ENCODE data around the gene PFKM.

The PFKM gene

DNA sequence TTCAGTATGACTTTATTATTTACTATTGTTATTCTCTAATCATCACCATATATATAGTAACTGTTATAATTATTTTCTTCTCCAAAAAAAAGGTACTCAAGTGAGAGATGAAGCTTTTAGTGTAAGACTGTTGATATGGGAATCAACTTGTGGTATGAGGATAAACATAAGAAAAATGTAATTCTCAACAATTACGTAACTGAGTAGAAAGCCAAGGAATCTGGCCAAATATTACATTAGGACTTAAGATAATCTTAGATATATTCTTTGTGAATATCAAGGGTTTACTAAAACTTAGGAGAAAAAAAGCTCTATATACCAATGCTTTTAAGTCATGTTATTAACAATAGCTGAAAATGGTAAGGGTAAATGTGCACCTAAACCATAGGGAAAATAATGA is 26.6 kb upstream of the PFKM start:
- TF ChIP-seq, protein P1, sequence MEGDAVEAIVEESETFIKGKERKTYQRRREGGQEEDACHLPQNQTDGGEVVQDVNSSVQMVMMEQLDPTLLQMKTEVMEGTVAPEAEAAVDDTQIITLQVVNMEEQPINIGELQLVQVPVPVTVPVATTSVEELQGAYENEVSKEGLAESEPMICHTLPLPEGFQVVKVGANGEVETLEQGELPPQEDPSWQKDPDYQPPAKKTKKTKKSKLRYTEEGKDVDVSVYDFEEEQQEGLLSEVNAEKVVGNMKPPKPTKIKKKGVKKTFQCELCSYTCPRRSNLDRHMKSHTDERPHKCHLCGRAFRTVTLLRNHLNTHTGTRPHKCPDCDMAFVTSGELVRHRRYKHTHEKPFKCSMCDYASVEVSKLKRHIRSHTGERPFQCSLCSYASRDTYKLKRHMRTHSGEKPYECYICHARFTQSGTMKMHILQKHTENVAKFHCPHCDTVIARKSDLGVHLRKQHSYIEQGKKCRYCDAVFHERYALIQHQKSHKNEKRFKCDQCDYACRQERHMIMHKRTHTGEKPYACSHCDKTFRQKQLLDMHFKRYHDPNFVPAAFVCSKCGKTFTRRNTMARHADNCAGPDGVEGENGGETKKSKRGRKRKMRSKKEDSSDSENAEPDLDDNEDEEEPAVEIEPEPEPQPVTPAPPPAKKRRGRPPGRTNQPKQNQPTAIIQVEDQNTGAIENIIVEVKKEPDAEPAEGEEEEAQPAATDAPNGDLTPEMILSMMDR (IDR thresholded peaks at IDR 0.05; ENCODE audit: borderline replicate concordance, extremely low read depth, low read length, poor library complexity, severe bottlenecking): no peak
- no peak for TF ChIP-seq EZH2 (IDR thresholded peaks at IDR 0.05; ENCODE audit: borderline replicate concordance, low read depth, low read length, severe bottlenecking)
- Histone ChIP-seq H4K20me1 (ENCODE audit: insufficient read depth, low read length) (no peaks in the 10 kb centered on the region), H3K4me1 (ENCODE audit: insufficient read depth, low read length) (no peaks in the 10 kb centered on the region), H3K36me3 (ENCODE audit: insufficient read depth, low read length) (peaks cover 75% of the 10 kb centered on the region), H3K9me3 (ENCODE audit: insufficient read depth, low read length, severe bottlenecking) (no peaks in the 10 kb centered on the region), H2AFZ (ENCODE audit: low read depth, low read length) (no peak overlapping the region), H3K9ac (ENCODE audit: low read depth, low read length) (no peak overlapping the region), H3K79me2 (ENCODE audit: insufficient read depth, low read length) (peaks cover 21% of the 10 kb centered on the region), H3K4me3 (ENCODE audit: low read depth in 1 of 2, low read length in 2 of 2) (no peak overlapping the region), H3K4me2 (ENCODE audit: insufficient read depth, low read length) (no peak overlapping the region), H3K27me3 (ENCODE audit: insufficient read depth, low read length, poor library complexity) (no peaks in the 10 kb centered on the region), H3K27ac (ENCODE audit: low read length) (no peak overlapping the region)
- DNase-seq (no peak), ATAC-seq (ENCODE audit: insufficient read depth, low read depth) (no peak)

DNA sequence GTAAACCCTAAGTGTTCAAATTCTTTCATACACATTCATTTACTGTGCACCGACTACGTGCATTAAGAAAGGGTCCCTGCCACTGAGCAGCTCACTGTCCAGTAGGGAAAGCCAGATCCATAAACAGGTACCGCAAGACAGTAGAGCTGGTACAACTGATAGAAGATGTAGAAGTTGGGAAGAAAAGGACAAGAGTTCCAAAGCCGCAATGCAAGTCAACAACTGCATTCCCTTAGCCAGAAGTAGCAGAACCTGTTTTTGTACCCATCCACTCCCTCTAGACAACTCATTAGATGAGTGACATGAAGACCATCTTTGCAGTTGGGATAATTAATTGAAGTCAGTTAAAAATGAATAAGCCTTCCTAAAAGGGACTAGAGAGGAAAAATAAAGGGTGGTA is 14.6 kb upstream of the PFKM start:
- peaks cover 38% of the 10 kb centered on the region for H3K4me1 ChIP-seq (ENCODE audit: insufficient read depth, low read length)
- no peak overlapping the region for H2AFZ ChIP-seq (ENCODE audit: low read depth, low read length)
- H3K27me3 ChIP-seq (ENCODE audit: insufficient read depth, low read length, poor library complexity): no peaks in the 10 kb centered on the region
- TF ChIP-seq EZH2 (IDR thresholded peaks at IDR 0.05; ENCODE audit: borderline replicate concordance, low read depth, low read length, severe bottlenecking): no peak
- TF ChIP-seq, protein P1 (IDR thresholded peaks at IDR 0.05; ENCODE audit: borderline replicate concordance, extremely low read depth, low read length, poor library complexity, severe bottlenecking): no peak
- peaks cover 3% of the 10 kb centered on the region; the same call in 1 of the 2 replicates for H4K20me1 ChIP-seq (ENCODE audit: insufficient read depth, low read length)
- H3K79me2 ChIP-seq (ENCODE audit: insufficient read depth, low read length): peaks cover 69% of the 10 kb centered on the region
- no peaks in the 10 kb centered on the region for H3K9me3 ChIP-seq (ENCODE audit: insufficient read depth, low read length, severe bottlenecking)
- peak overlapping the region; percentile 94 for H3K27ac ChIP-seq (ENCODE audit: low read length)
- ATAC-seq (ENCODE audit: insufficient read depth, low read depth) (no peak), DNase-seq (no peak)
- peak overlapping the region; percentile 84 for H3K9ac ChIP-seq (ENCODE audit: low read depth, low read length)
- peaks cover 3% of the 10 kb centered on the region; the same call in 1 of the 2 replicates for H3K36me3 ChIP-seq (ENCODE audit: insufficient read depth, low read length)
- peak overlapping the region; percentile 78 to 90 for H3K4me3 ChIP-seq (ENCODE audit: low read depth in 1 of 2, low read length in 2 of 2)
- H3K4me2 ChIP-seq (ENCODE audit: insufficient read depth, low read length): peak overlapping the region; percentile 86

DNA sequence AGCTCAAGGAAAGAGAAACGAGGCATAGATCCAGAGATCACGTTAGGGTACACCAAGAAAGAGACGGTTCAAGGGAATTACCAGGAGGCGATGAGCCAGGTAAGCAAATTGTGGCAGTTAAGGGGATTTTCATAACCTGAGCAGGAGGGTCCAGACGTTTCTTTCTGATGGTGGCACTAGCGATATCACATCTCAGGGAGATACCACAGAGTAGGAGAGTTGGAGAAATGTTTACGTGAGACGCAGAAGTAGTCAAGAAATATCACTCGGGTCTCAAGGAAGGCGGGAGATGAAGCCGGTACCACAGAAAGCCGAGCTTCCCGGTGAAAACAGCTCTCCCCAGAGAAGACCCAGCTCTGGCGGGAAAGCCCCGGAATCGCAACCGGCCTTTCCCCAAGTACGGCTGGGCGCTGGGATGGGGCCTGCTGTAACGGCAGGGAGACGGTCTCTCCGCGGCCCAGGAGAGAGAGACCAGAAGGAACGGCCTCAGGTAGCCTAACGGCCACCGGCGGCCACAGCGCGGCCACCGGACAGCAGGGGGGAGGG is 13.8 kb upstream of the PFKM start:
- Histone ChIP-seq H3K79me2 (ENCODE audit: insufficient read depth, low read length) (peaks cover 61% of the 10 kb centered on the region), H3K4me1 (ENCODE audit: insufficient read depth, low read length) (peaks cover 38% of the 10 kb centered on the region), H2AFZ (ENCODE audit: low read depth, low read length) (peak overlapping the region; percentile 96), H3K4me3 (ENCODE audit: low read depth in 1 of 2, low read length in 2 of 2) (peak overlapping the region; percentile 78 to 90), H3K27ac (ENCODE audit: low read length) (peak overlapping the region; percentile 94), H3K27me3 (ENCODE audit: insufficient read depth, low read length, poor library complexity) (no peaks in the 10 kb centered on the region), H4K20me1 (ENCODE audit: insufficient read depth, low read length) (0 out of 2 replicates have a peak, but pooled peaks cover 3% of the 10 kb centered on the region), H3K36me3 (ENCODE audit: insufficient read depth, low read length) (no peaks in the 10 kb centered on the region; the same call in 1 of the 2 replicates), H3K4me2 (ENCODE audit: insufficient read depth, low read length) (peak overlapping the region; percentile 86), H3K9ac (ENCODE audit: low read depth, low read length) (peak overlapping the region; percentile 84), H3K9me3 (ENCODE audit: insufficient read depth, low read length, severe bottlenecking) (no peaks in the 10 kb centered on the region)
- DNase-seq (peak; percentile 44), ATAC-seq (ENCODE audit: insufficient read depth, low read depth) (peak; percentile 46)
- TF ChIP-seq EZH2 (IDR thresholded peaks at IDR 0.05; ENCODE audit: borderline replicate concordance, low read depth, low read length, severe bottlenecking): no peak
- TF ChIP-seq, protein P1 (IDR thresholded peaks at IDR 0.05; ENCODE audit: borderline replicate concordance, extremely low read depth, low read length, poor library complexity, severe bottlenecking): no peak
